Type B pancreatic cell (in vitro differentiated cells): Measurements from ENCODE around the gene CFAP44. TPM values are rescaled to one million over a fixed set of nuclear protein-coding genes. Genes with fewer than 3 reads are reported as not detected.

Experiments
- DNase-seq: peaks from one replicate; pipeline ENCODE4 v3.0.0; 2021; ENCODE audit warnings: mixed read lengths; ENCODE audit not compliant: unreplicated experiment; ENCODE audit errors: extremely low spot score
- H3K27ac Mint-ChIP-seq: 2 replicates; pipeline ENCODE4 v1.8.0; 2021; ENCODE audit warnings: mild to moderate bottlenecking, mixed read lengths
- H3K27me3 Mint-ChIP-seq: 2 replicates; pipeline ENCODE4 v1.8.0; 2021; ENCODE audit warnings: mixed read lengths
- H3K36me3 Mint-ChIP-seq: 2 replicates; pipeline ENCODE4 v1.8.0; 2021; ENCODE audit warnings: mixed read lengths
- H3K4me1 Mint-ChIP-seq: one replicate; pipeline ENCODE4 v1.8.0; 2021; ENCODE audit warnings: mixed read lengths; ENCODE audit not compliant: unreplicated experiment
- H3K4me3 Mint-ChIP-seq: 2 replicates; pipeline ENCODE4 v1.8.0; 2021; ENCODE audit warnings: mild to moderate bottlenecking, mixed read lengths
- H3K9me3 Mint-ChIP-seq: 2 replicates; pipeline ENCODE4 v1.8.0; 2021; ENCODE audit warnings: mixed read lengths
- CTCF ChIP-seq: fragments of 200-600 bp; sonication (generic); conservative IDR thresholded peaks from 2 replicates; pipeline ENCODE4 v1.5.0; 2021; ENCODE audit warnings: antibody characterized with exemption, mild to moderate bottlenecking
- total RNA-seq: library from RNA; stranded (reverse); gene quantifications from 2 replicates; pipeline ENCODE4 v1.2.1, GENCODE V29; 2021; ENCODE audit warnings: low replicate concordance

Gene CFAP44
- total RNA-seq, 1 donor from 2014 or later: 11.6 TPM

GRCh38 chr3:113437411-113437810 is 3.9 kb downstream of the CFAP44 start:
- H3K4me1 Mint-ChIP-seq: no peaks in the 10 kb centered on the region
- no peak overlapping the region for H3K4me3 Mint-ChIP-seq
- no peak for DNase-seq
- H3K36me3 Mint-ChIP-seq: peaks cover 10% of the 10 kb centered on the region
- H3K27me3 Mint-ChIP-seq: no peaks in the 10 kb centered on the region
- H3K27ac Mint-ChIP-seq: no peak overlapping the region
- TF ChIP-seq CTCF: no peak
- no peaks in the 10 kb centered on the region for H3K9me3 Mint-ChIP-seq

GRCh38 chr3:113436809-113437208 is 4.5 kb downstream of the CFAP44 start:
- Mint-ChIP-seq H3K4me1 (no peaks in the 10 kb centered on the region), H3K36me3 (peaks cover 10% of the 10 kb centered on the region), H3K9me3 (no peaks in the 10 kb centered on the region), H3K27me3 (no peaks in the 10 kb centered on the region), H3K27ac (no peak overlapping the region), H3K4me3 (no peak overlapping the region)
- no peak for TF ChIP-seq CTCF
- no peak for DNase-seq

GRCh38 chr3:113431811-113432210 is 9.5 kb downstream of the CFAP44 start:
- Mint-ChIP-seq H3K36me3 (peaks cover 9% of the 10 kb centered on the region), H3K27me3 (no peaks in the 10 kb centered on the region), H3K4me1 (no peaks in the 10 kb centered on the region), H3K27ac (no peak overlapping the region), H3K9me3 (no peaks in the 10 kb centered on the region), H3K4me3 (no peak overlapping the region)
- no peak for DNase-seq
- TF ChIP-seq CTCF: no peak

GRCh38 chr3:113428581-113428980 is 12.7 kb downstream of the CFAP44 start:
- Mint-ChIP-seq H3K4me3 (no peak overlapping the region), H3K4me1 (no peaks in the 10 kb centered on the region), H3K9me3 (no peaks in the 10 kb centered on the region), H3K36me3 (peaks cover 26% of the 10 kb centered on the region), H3K27me3 (no peaks in the 10 kb centered on the region), H3K27ac (no peak overlapping the region)
- no peak for DNase-seq
- no peak for TF ChIP-seq CTCF

GRCh38 chr3:113423699-113424098 is 17.6 kb downstream of the CFAP44 start:
- no peak for DNase-seq
- Mint-ChIP-seq H3K27me3 (no peaks in the 10 kb centered on the region), H3K4me1 (no peaks in the 10 kb centered on the region), H3K27ac (no peak overlapping the region), H3K4me3 (no peak overlapping the region), H3K36me3 (peaks cover 25% of the 10 kb centered on the region), H3K9me3 (no peaks in the 10 kb centered on the region)
- TF ChIP-seq CTCF: no peak

GRCh38 chr3:113421082-113421481 is 20.2 kb downstream of the CFAP44 start:
- TF ChIP-seq CTCF: no peak
- no peak for DNase-seq
- H3K4me1 Mint-ChIP-seq: no peaks in the 10 kb centered on the region
- peaks cover 23% of the 10 kb centered on the region for H3K36me3 Mint-ChIP-seq
- no peaks in the 10 kb centered on the region for H3K9me3 Mint-ChIP-seq
- no peaks in the 10 kb centered on the region for H3K27me3 Mint-ChIP-seq
- no peak overlapping the region for H3K27ac Mint-ChIP-seq
- H3K4me3 Mint-ChIP-seq: no peak overlapping the region
